Measurements from ENCODE around the gene SCMH1.

Gene SCMH1

GRCh38 chr1:41162441-41162840, 79.7 kb downstream of the SCMH1 start:
- no peak overlapping the region for H3K9ac ChIP-seq (ENCODE audit: low read length)
- H3K79me2 ChIP-seq (ENCODE audit: low read length), result no peaks in the 10 kb centered on the region
- no peaks in the 10 kb centered on the region for H3K4me1 ChIP-seq (ENCODE audit: low read length)
- H3K27me3 ChIP-seq (ENCODE audit: low read depth, low read length), result no peaks in the 10 kb centered on the region
- no peak overlapping the region for H2AFZ ChIP-seq (ENCODE audit: low read depth, low read length)
- no peak overlapping the region for H3K27ac ChIP-seq (ENCODE audit: low read length)
- H3K4me3 ChIP-seq (ENCODE audit: low read length), result no peak overlapping the region
- H3K9me3 ChIP-seq (ENCODE audit: insufficient read depth, low read length), result no peaks in the 10 kb centered on the region
- H3K4me2 ChIP-seq (ENCODE audit: low read length), result no peak overlapping the region
- H3K36me3 ChIP-seq (replicated peaks; ENCODE audit: low read depth, low read length), result peaks cover 5% of the 10 kb centered on the region
- no peak for TF ChIP-seq EZH2phosphoT487 (IDR thresholded peaks at IDR 0.05; ENCODE audit: low read depth)
- no peak for TF ChIP-seq CTCF (IDR thresholded peaks at IDR 0.05; ENCODE audit: low read depth, low read length)
- H4K20me1 ChIP-seq (ENCODE audit: insufficient read depth, low read length), result no peaks in the 10 kb centered on the region

- Histone ChIP-seq H2AFZ (ENCODE audit: low read depth, low read length) (no peak overlapping the region), H3K9me3 (ENCODE audit: insufficient read depth, low read length) (no peaks in the 10 kb centered on the region)
Observed at GRCh38 chr1:41161846-41162245, 80.3 kb downstream of the SCMH1 start.

GRCh38 chr1:41160498-41161110, 81.5 kb downstream of the SCMH1 start:
- Histone ChIP-seq H3K9ac (ENCODE audit: low read length) (no peak overlapping the region), H4K20me1 (ENCODE audit: insufficient read depth, low read length) (no peaks in the 10 kb centered on the region), H3K36me3 (replicated peaks; ENCODE audit: low read depth, low read length) (no peaks in the 10 kb centered on the region)

More at GRCh38 chr1:41161846-41162245, 80.3 kb downstream of the SCMH1 start:
- H3K79me2 ChIP-seq (ENCODE audit: low read length), result no peaks in the 10 kb centered on the region
- no peaks in the 10 kb centered on the region for H3K36me3 ChIP-seq (replicated peaks; ENCODE audit: low read depth, low read length)
- no peaks in the 10 kb centered on the region for H3K4me1 ChIP-seq (ENCODE audit: low read length)
- no peak overlapping the region for H3K9ac ChIP-seq (ENCODE audit: low read length)
- H3K27me3 ChIP-seq (ENCODE audit: low read depth, low read length), result no peaks in the 10 kb centered on the region
- H4K20me1 ChIP-seq (ENCODE audit: insufficient read depth, low read length), result no peaks in the 10 kb centered on the region
- H3K4me3 ChIP-seq (ENCODE audit: low read length), result no peak overlapping the region
- TF ChIP-seq CTCF (IDR thresholded peaks at IDR 0.05; ENCODE audit: low read depth, low read length), result no peak
- no peak for TF ChIP-seq EZH2phosphoT487 (IDR thresholded peaks at IDR 0.05; ENCODE audit: low read depth)
- H3K4me2 ChIP-seq (ENCODE audit: low read length), result no peak overlapping the region
- no peak overlapping the region for H3K27ac ChIP-seq (ENCODE audit: low read length)

GRCh38 chr1:41158966-41159365, 83.1 kb downstream of the SCMH1 start:
- no peaks in the 10 kb centered on the region for H3K4me1 ChIP-seq (ENCODE audit: low read length)
- no peak overlapping the region for H3K27ac ChIP-seq (ENCODE audit: low read length)
- H3K4me2 ChIP-seq (ENCODE audit: low read length), result no peak overlapping the region
- no peak overlapping the region for H3K4me3 ChIP-seq (ENCODE audit: low read length)
- no peaks in the 10 kb centered on the region for H3K9me3 ChIP-seq (ENCODE audit: insufficient read depth, low read length)
- H3K27me3 ChIP-seq (ENCODE audit: low read depth, low read length), result no peaks in the 10 kb centered on the region
- H2AFZ ChIP-seq (ENCODE audit: low read depth, low read length), result no peak overlapping the region
- no peaks in the 10 kb centered on the region for H3K36me3 ChIP-seq (replicated peaks; ENCODE audit: low read depth, low read length)
- no peak overlapping the region for H3K9ac ChIP-seq (ENCODE audit: low read length)
- no peaks in the 10 kb centered on the region for H3K79me2 ChIP-seq (ENCODE audit: low read length)
- no peaks in the 10 kb centered on the region for H4K20me1 ChIP-seq (ENCODE audit: insufficient read depth, low read length)
- TF ChIP-seq EZH2phosphoT487 (IDR thresholded peaks at IDR 0.05; ENCODE audit: low read depth), result no peak
- no peak for TF ChIP-seq CTCF (IDR thresholded peaks at IDR 0.05; ENCODE audit: low read depth, low read length)

More at GRCh38 chr1:41160498-41161110, 81.5 kb downstream of the SCMH1 start:
- H3K4me3 ChIP-seq (ENCODE audit: low read length), result no peak overlapping the region
- H3K4me1 ChIP-seq (ENCODE audit: low read length), result no peaks in the 10 kb centered on the region
- TF ChIP-seq EZH2phosphoT487 (IDR thresholded peaks at IDR 0.05; ENCODE audit: low read depth), result no peak
- TF ChIP-seq CTCF (IDR thresholded peaks at IDR 0.05; ENCODE audit: low read depth, low read length), result no peak
- no peak overlapping the region for H2AFZ ChIP-seq (ENCODE audit: low read depth, low read length)
- H3K9me3 ChIP-seq (ENCODE audit: insufficient read depth, low read length), result no peaks in the 10 kb centered on the region
- H3K27ac ChIP-seq (ENCODE audit: low read length), result no peak overlapping the region
- no peaks in the 10 kb centered on the region for H3K79me2 ChIP-seq (ENCODE audit: low read length)
- no peak overlapping the region for H3K4me2 ChIP-seq (ENCODE audit: low read length)
- no peaks in the 10 kb centered on the region for H3K27me3 ChIP-seq (ENCODE audit: low read depth, low read length)

All from OCI-LY3 (cell line).